GM19395 (cell line): Measurements from ENCODE around the gene GLS2.
"Not testable (repeated sequence)": the region's sequence is repeated elsewhere in the genome, so short reads cannot be mapped to it uniquely, and the experiment has no call there.

Experiments
- ATAC-seq: cut with Tn5 transposase; IDR thresholded peaks from one replicate; pipeline ENCODE4 v1.9.1; 2021; ENCODE audit warnings: mild to moderate bottlenecking, moderate library complexity; ENCODE audit not compliant: unreplicated experiment

Gene GLS2

DNA sequence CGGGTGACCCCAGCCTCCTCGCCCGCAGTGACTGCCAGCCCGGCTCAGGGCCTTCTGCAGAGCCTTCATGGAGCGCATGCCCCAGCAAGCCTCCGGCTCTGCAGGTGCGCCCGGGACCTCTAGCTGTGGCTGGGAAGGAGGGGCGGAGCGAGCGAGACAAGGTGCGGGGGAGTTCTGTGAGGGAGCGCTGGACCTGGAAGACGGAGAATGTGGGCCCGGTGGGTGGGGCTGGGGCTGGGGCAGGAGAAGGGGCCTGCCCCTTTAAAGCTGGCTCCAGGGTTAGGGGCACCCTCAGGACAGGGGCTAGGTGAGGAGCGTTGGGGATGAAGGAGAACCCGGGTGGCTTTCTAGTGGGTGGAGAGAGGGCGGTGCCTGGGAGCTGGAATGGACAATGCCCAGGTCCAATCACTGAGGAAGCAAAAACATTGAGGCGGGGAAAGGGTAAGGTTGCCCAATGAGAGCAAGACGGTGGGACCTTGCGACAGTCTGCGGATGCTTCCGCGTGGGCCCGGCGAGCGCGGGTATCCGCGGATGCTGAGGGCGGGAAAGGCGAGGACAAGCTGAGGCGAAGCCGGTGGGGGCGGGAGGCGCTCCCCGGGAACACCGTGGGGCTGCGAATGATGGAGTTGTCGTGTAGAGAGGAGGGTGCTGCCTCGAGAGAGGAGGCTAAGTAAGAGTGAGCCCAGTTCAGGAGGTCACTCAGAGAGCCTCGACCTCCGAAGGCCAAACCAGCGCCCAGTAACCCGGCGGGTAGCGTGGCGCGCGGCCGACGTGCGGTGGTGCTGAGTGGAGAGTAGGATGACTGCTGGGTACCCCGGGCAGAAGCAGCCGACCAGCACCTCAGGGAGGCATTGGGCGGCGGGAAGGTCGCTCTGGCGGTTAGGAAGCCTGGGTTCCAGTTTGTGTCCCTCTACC lies at the start of gene GLS2:
TSS of gene GLS2 (minus strand) at position 121 of the 915 bp plus-strand sequence. CDS start at position 78, 43 bp downstream.
- ATAC-seq, result peak; percentile 91

DNA sequence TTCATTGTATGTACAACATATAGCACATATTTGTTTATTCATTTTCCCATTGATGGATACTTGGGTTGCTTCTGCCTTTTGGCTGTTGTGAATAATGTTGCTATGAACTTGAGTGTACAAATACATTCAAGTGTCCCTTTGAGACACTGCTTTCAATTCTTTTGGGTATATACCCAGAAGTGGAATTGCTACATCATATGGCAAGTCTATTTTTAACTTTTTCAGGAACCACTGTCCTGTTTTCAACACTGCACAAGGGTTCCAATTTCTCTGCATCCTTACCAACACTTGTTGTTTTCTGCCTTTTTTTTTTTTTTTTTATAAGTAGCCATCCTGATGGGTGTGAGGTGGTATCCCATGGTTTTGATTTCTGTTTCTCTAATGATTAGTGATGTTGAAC lies 49.6 kb upstream of the GLS2 start:
- ATAC-seq, result no peak

DNA sequence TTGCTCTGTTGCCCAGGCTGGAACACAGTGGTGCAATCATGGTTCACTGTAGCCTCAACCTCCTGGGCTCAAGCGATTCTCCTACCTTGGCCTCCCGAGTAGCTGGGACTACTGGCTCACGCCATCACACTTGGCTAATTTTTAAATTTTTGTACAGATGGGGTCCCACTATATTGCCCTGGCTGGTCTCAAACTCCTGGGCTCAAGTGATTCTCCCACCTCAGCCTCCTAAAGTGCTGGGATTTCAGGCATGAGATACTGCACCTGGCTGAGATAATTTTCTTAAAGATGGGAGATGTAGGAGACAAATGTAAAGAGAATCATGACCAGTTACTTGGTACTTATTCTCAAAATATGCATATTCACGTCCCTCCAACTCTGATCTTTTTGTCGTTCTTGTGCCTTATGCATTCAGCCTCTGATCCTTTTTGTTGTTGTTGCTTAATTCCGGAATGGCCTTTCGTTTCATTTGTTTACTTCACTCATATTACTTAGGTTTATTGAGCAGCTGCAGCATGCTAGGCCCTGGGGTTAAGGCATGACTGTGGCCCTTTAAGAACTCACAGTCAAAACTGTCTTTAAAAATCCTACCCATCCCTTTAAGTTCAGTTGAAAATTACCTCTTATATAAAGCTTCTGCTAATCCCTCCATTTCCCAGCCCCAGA lies 42.6 kb upstream of the GLS2 start:
- no peak for ATAC-seq

DNA sequence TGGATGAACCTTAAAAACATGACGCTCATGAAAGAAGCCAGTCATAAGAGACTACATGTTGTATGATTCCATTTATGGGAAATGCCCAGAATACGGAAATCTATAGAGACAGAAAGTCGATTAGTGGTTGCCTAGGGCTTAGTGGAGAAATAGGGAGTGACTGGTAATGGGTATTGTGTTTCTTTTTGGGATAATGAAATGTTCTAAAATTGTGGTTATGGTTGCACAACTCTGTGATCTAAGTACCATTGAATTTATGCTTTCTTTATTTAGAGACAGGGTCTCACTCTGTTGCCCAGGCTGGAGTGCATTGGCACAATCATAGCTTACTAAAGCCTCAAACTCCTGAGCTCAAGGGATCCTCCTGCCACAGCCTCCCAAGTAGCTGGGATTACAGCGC lies 41.7 kb upstream of the GLS2 start:
- no peak for ATAC-seq

DNA sequence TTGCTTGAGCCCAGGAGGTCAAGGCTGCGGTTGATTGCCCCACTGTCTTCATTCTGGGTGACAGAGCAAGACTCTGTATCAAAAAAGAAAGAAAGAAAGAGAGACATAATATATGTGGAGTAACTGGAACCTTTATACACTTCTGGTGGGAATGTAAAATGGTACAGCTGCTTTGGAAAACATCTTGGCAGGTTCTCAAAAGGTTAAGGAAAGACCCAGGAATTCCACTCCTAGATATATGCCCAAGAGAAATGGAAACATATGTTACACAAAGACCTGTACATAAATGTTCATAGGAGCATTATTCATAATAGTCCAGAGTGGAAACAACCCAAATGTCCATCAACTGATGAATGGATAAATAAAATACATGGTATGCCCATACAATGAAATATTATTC lies 40.9 kb upstream of the GLS2 start:
- no peak for ATAC-seq

DNA sequence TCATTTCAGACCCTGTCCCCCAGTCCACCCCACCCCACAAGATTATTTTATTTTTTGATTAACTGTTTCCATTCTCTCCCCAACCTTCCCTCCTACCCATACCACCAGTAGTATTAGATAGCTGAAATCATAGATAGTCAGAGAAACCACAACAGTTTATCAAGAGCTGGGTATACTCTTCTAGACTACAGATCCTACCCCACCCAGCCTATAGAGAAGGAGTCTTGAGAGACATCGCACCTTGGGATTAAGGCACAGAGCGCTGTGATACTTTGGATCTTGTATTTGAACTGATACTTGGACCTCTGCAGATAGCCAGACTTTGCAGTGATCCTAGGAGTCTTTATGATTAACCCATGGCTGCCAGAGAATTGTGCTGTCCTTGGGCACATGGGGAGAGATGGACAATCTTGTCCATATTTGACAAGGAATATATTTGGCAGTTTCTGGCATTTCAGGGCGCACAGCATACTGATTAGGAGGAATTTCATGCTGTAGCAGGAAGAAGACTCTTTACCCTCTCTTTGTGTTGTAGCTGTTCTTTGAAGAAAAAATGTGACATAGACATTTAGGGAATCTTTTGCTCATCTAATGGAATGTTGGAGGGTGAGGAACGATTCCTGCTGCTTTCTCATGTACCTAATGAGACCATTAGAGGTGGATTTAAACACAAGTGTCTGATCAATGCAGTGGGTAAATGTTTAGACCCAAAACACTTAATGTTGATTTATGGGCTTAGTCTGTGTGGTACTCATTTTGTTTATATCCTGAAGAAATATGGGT lies 34.6 kb upstream of the GLS2 start:
- ATAC-seq, result no peak

DNA sequence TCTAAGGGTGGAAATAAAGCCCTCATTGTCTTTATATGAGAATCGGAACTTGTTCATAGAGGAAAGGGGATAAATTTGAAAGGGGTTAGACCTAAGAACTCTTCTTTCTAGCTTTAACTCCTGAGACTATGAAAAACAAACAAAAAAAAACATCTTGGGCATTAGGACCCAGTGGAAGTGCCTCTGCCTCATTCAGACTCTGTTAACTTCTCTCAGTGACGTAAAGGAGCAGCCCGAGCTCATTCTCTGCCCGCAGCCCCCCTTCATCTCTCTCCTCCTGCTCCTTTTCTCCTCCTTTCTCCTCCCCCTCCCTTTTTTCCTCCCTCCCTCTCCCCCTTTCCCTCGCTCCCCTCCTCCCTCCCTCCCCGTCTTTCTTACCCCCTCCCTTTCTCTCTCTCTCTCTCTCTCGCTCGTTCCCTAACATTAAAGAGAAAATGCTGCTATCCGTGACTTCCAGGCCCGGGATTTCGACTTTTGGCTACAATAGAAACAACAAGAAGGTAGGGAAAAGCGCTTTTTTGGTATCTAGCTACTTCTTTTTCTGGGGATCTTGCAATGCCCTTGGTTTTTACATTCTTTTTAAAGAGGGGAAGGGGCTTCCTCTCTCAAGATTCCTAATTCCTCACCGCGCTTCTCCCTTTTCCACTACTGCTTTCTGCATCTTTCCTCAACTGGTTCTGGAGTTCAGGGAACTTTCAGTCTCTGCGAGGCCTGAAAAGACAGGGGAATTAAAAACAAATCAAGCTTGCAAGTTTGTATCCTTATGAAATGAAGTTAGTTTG lies 33.8 kb upstream of the GLS2 start, which contains the start of gene RBMS2:
TSS of gene RBMS2 (plus strand) at position 231 of the 782 bp plus-strand sequence. CDS start at position 435, 204 bp downstream.
- peak; percentile 61 for ATAC-seq

DNA sequence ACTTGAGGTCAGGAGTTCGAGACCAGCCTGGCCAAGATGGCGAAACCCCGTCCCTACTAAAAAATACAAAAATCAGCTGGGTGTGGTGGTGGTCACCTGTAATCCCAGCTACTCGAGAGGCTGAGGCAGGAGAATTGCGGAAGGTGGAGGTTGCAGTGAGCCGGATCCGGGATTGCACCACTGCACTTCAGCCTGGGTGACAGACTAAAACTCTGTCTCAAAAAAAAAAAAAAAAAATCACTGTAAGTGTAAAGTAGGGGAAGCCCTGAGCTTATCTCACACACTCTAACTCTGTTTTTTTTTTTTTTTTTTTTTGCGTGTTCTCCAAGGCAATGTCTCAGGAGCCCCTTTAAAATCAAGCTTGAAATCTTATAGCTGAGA lies 33.2 kb upstream of the GLS2 start:
- ATAC-seq, result peak; percentile 3

DNA sequence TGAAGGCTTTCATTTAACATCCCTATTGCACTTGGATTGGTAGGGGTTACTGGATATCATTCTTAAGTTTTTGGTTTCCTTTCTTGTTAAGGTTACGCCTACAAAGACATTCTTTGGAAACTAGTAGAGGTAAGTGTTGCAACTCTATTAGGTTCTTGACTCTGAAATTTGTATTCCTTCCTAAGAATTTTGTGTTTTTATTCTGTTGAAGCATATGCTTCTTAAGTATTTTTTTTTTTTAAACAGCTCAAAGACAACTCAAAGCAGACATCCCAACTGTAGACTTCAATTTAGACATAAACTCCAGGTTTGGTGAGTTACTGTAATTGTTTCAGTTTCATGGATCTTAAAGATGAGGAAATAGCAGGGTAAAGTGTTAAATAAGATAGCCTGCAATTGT lies 32.5 kb upstream of the GLS2 start:
- ATAC-seq, result no peak

DNA sequence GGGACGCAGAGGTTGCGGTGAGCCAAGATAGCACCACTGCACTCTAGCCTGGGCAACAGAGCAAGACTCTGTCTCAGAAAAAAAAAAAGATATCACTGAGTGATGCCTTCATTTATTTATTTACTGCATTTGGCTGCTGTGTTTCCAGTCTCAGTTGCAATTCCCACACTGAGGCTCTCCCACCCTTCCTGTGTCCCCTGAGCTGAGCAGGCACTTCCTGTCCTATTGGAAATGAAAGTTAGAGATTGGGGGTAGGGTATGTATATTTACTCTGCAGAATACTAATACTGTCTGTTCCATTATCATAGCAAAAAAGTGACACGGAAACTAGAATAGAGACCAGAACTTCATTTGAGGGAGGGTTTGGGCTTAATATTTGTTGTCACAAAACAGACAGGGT lies 32.1 kb upstream of the GLS2 start:
- ATAC-seq, result no peak

DNA sequence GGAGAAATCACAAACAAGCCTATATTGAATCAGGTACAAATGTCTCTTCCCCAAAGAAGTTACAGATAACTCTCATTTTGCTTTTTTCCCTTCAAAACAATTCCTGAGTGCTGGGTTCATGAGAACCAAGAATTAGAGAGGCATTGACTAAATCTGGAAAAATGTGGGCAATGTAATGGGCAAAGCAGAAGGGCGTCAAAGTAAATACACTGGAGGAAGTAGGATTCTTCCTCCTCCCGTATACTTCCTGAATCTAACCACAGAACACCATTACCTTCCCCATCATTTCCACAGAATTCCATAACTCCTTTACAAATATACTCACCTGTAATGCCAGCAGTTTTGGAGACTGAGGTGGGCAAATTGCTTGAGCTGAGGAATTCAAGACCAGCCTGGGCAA lies 30.6 kb upstream of the GLS2 start:
- ATAC-seq, result no peak

DNA sequence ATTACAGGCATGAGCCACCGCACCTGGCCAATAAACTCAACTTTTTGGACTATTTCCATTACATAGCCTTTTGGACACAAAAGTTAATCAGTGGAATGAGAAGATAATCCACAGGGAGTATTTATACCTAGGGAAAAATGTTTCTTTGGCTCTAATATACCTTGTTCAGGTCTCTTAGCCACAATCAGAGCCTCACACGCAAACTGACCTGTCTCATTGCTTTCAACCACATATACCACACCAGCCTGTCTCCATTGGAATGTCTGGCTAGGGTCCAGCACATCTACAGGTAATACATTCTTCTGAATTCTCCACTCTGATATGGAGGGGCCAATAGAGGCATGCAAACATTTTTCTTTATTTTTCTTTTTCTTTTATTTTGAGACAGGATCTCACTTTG lies 29.9 kb upstream of the GLS2 start:
- ATAC-seq, result no peak

DNA sequence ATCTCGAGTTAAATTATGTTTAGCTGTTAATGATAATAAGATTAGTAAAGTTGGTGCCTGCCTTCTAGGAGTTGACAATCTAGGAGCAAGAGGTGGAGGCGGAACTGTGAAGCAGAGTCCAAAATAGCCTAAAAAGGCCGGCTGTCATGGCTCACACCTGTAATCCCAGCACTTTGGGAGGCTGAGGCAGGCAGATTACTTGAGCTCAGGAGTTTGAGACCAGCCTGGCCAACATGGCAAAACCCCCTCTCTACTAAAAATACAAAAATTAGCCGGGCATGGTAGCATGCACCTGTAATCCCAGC lies 26.0 kb upstream of the GLS2 start:
- not testable (repeated sequence) for ATAC-seq

DNA sequence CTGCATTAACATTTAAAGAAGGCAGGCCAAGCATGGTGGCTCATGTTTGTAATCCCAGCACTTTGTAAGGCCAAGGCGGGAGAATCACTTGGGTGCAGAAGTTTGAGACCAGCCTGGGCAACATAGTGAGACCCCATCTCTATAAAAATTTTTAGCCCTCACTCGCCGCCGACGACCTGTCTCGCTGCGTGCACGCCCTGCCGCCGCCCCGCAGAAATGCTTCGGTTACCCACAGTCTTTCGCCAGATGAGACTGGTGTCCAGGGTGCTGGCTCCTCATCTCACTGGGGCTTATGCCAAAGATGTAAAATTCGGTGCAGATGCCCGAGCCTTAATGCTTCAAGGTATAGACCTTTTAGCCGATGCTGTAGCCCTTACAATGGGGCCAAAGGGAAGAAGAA lies 22.8 kb upstream of the GLS2 start:
- ATAC-seq, result no peak

DNA sequence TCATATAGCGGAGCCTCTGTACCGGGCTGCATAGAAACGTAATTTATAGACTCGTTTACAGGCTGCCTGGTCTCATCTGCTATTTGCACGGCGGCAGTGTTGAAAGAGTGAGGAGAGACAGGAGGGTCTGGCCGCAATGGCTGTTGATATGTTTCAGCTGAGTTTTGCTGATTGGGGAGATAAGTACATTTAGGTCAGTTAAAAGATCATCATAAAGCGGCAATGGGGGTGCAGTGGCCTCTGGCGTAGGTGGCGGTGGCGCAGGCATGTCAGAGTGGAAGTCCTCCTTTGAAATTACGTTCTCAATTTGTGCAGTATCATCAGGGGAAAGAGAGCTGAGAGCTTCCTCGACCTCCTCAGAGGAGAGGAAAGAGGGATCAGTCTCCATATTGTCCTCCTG lies 11.9 kb upstream of the GLS2 start:
- not testable (repeated sequence) for ATAC-seq

DNA sequence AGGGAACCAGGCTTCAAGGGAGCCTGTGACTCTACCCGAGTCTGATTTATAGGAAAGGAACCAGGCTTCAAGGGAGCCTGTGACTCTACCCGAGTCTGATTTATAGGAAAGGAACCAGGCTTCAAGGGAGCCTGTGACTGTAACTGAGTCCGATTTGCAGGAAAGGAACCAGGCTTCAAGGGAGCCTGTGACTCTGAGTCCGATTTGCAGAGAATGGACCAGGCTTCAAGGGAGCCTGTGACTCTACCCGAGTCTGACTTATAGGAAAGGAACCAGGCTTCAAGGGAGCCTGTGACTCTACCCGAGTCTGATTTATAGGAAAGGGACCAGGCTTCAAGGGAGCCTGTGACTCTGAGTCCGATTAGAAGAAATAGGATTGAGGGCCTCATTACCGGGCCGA lies 11.5 kb upstream of the GLS2 start:
- not testable (repeated sequence) for ATAC-seq

DNA sequence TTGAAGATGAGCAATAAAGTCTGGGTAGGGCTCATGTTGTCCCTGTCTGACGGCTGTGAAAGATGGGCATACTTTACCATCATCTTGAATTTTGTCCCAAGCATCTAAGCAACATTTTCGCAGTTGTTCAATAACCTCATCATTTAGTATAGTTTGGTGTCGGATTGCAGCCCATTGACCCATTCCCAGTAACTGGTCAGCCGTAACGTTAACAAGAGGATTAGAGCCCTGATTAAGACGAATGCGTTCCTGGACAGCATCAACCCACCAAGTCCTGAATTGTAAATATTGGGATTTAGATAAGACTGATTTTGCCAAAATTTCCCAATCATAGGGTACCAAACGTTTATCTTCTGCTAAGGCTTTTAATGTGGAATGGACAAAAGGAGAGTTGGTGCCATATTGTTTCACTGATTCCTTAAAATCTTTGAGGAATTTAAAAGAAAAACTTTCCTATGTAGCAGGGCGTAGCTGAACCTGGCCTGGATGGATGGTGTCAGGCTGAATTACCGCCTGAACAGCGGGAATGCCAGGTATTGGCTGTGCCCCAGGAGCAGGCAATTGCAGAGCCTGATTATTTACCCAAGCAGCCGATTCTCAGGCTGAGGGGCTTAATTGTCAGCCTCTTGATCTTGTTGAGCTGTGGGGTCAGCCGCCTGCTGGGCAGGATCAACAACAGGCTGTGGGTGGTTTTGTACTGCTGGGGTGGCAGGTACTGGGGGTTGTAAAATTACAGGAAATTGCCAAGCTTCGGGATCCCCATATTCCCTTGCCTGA lies 10.4 kb upstream of the GLS2 start:
- not testable (repeated sequence) for ATAC-seq

DNA sequence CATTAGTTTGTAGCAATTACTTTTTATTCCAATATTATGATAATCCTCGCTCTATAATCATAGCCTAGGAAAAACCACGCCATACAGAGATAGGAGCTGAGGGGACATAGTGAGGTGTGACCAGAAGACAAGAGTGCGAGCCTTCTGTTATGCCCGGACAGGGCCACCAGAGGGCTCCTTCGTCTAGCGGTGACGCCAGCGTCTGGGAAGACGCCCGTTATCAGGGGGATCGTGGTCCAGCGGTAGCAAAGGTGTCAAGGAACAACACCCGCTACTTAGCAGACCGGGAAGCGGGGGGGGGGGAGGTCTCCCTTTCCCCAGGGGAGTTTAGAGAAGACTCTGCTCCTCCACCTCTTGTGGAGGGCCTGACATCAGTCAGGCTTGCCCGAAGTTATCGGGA lies 8.7 kb upstream of the GLS2 start:
- ATAC-seq, result not testable (repeated sequence)

DNA sequence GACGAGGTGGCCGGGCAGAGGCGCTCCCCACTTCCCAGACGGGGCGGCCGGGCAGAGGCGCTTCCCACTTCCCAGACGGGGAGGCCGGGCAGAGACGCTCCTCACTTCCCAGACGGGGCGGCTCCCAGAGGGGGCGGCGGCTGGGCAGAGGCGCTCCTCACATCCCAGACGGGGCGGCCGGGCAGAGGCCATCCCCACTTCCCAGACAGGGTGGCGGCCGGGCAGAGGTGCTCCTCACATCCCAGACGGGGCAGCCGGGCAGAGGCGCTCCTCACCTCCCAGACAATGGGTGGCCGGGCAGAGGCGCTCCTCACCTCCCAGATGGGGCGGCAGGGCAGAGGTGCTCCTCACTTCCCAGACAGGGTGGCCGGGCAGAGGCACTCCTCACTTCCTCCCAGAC lies 6.5 kb upstream of the GLS2 start:
- ATAC-seq, result not testable (repeated sequence)

DNA sequence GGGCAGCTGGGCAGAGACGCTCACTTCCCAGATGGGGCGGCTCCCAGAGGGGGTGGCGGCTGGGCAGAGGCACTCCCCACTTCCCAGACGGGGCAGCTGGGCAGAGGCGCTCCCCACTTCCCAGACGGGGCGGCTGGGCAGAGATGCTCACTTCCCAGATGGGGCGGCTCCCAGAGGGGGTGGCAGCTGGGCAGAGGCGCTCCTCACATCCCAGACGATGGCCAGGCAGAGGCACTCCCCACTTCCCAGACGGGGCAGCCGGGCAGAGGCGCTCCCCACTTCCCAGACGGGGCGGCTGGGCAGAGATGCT lies 6.1 kb upstream of the GLS2 start:
- ATAC-seq, result not testable (repeated sequence)
